ENCODE results near the gene WNT6. TPM values are rescaled to one million over a fixed set of nuclear protein-coding genes. Genes with fewer than 3 reads are reported as not detected.

Gene WNT6
- total RNA-seq, 1 donor from 2014 or later: not detected

- no peak for TF ChIP-seq CTCF (conservative IDR thresholded peaks at IDR 0.05; ENCODE audit: low read depth, low read length)
- peak overlapping the region; percentile 60 for H3K4me3 ChIP-seq (ENCODE audit: low read depth, low read length)
- peak; percentile 78 for DNase-seq (ENCODE audit: low read depth)
Observed at GRCh38 chr2:218908721-218909619, 49.4 kb downstream of the WNT6 start.

- no peak overlapping the region for H3K4me3 ChIP-seq (ENCODE audit: low read depth, low read length)
- DNase-seq (ENCODE audit: low read depth): no peak
- TF ChIP-seq CTCF (conservative IDR thresholded peaks at IDR 0.05; ENCODE audit: low read depth, low read length): no peak
Observed at GRCh38 chr2:218910741-218911140, 51.1 kb downstream of the WNT6 start.

GRCh38 chr2:218920504-218920903 is 60.9 kb downstream of the WNT6 start:
- no peak for TF ChIP-seq CTCF (conservative IDR thresholded peaks at IDR 0.05; ENCODE audit: low read depth, low read length)
- DNase-seq (ENCODE audit: low read depth): no peak
- H3K4me3 ChIP-seq (ENCODE audit: low read depth, low read length): no peak overlapping the region

Other genes starting within 250 kb of the WNT6 start
- 16.0 and 17.6 TPM in 2 replicates for gene ZNF142, start 200.2 kb upstream of the WNT6 start, total RNA-seq
- 38.2 and 62.1 TPM in 2 replicates for gene BCS1L, start 200.1 kb upstream of the WNT6 start, total RNA-seq
- gene RNF25, start 187.8 kb upstream of the WNT6 start, total RNA-seq: 23.1 and 32.6 TPM in 2 replicates
- gene STK36, start 187.7 kb upstream of the WNT6 start, total RNA-seq: 9.7 and 16.0 TPM in 2 replicates
- 20.5 and 37.0 TPM in 2 replicates for gene TTLL4, start 149.0 kb upstream of the WNT6 start, total RNA-seq
- 28.6 and 49.0 TPM in 2 replicates for gene CYP27A1, start 77.7 kb upstream of the WNT6 start, total RNA-seq
- gene PRKAG3, start 28.0 kb upstream of the WNT6 start, total RNA-seq: not detected in 2 replicates
- 1.2 and 2.2 TPM in 2 replicates for gene WNT10A, start 21.0 kb downstream of the WNT6 start, total RNA-seq
- not detected in 2 replicates for gene CDK5R2, start 99.9 kb downstream of the WNT6 start, total RNA-seq
- gene FEV, start 125.4 kb downstream of the WNT6 start, total RNA-seq: not detected in 2 replicates
- gene CRYBA2, start 133.6 kb downstream of the WNT6 start, total RNA-seq: not detected in 2 replicates
- gene CFAP65, start 181.7 kb downstream of the WNT6 start, total RNA-seq: 1.1 TPM in 1 of 2 replicates, not detected in the other
- gene IHH, start 201.1 kb downstream of the WNT6 start, total RNA-seq: 0.29 TPM in 1 of 2 replicates, not detected in the other